Stimulated activated memory B cell treated with anti-CD40 and anti-IgM and Interleukin-4, amounts not matched to agents 10 μg/mL and 1 μg/mL and 100 μg/mL, for 72 hours (primary cell): ENCODE measurements around the gene HOXD11.

Source experiments
- ATAC-seq: fragments of 150-1000 bp; cut with Tn5 transposase; 2 replicates; pipeline ENCODE4 v1.10.0; 2021
- H3K27ac Mint-ChIP-seq: one replicate; pipeline ENCODE4 v1.8.0; 2022; ENCODE audit warnings: mild to moderate bottlenecking, mixed read lengths
- H3K27me3 Mint-ChIP-seq: one replicate; pipeline ENCODE4 v1.8.0; 2022; ENCODE audit warnings: mixed read lengths
- H3K36me3 Mint-ChIP-seq: one replicate; pipeline ENCODE4 v1.8.0; 2022; ENCODE audit warnings: mixed read lengths
- H3K4me1 Mint-ChIP-seq: one replicate; pipeline ENCODE4 v1.8.0; 2022; ENCODE audit warnings: mixed read lengths
- H3K4me3 Mint-ChIP-seq: one replicate; pipeline ENCODE4 v1.8.0; 2022; ENCODE audit warnings: mild to moderate bottlenecking, moderate library complexity, mixed read lengths
- H3K9me3 Mint-ChIP-seq: one replicate; pipeline ENCODE4 v1.8.0; 2022; ENCODE audit warnings: mixed read lengths

The HOXD11 gene

DNA sequence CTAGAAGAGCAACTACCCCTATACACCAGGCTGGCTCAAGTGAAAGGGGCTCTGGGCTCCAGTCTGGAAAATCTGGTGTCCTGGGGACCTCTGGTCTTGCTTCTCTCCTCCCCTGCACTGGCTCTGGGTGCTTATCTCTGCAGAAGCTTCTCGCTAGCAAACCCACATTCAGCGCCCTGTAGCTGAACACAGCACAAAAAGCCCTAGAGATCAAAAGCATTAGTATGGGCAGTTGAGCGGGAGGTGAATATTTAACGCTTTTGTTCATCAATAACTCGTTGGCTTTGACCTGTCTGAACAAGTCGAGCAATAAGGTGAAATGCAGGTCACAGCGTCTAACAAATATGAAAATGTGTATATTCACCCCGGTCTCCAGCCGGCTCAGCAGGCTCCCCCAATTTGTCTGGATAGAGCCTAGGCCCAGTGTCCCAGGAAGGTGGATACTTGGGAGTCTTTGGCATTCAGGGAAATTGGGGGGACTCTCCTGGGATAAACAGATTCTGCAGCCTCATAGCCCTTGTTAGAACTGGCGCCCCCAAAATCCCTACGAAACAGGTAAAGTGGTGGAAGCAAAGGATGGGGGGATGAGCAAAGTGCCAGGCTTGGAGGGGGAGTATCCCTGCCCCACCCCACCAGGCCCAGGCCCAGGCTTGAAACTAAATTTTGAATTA lies 41.8 kb downstream of the HOXD11 start:
- H3K4me3 Mint-ChIP-seq = no peak overlapping the region
- no peak for ATAC-seq
- no peaks in the 10 kb centered on the region for H3K4me1 Mint-ChIP-seq

DNA sequence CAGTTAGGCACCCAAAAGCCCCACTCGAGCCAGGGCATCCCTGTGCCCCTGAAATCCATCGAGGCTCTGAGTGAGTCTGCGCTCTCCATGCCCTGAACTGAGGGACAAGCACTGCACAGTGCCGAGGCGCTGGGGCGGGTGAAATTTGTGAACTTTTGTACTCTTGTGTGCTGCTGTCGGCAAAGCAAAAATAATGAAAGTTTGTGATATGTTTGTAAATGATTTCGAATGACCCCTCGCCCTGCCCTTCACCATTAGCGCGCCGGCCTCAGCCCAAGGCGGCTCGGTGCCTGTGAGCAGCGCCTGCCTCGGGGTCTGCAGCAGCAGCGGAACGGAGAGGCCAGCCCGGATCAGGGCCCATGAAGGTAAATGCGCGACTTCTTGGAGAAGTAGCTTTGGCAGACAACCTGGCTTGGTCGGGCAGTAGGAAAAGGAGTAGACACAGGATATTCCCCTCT lies 42.4 kb downstream of the HOXD11 start:
- Mint-ChIP-seq H3K36me3 (no peaks in the 10 kb centered on the region), H3K4me3 (no peak overlapping the region), H3K4me1 (no peaks in the 10 kb centered on the region), H3K9me3 (no peaks in the 10 kb centered on the region), H3K27me3 (peaks cover 98% of the 10 kb centered on the region), H3K27ac (no peak overlapping the region)
- no peak for ATAC-seq

More for the DNA sequence above, 41.8 kb downstream of the HOXD11 start:
- H3K27ac Mint-ChIP-seq = no peak overlapping the region
- H3K36me3 Mint-ChIP-seq = no peaks in the 10 kb centered on the region
- peaks cover 98% of the 10 kb centered on the region for H3K27me3 Mint-ChIP-seq
- no peaks in the 10 kb centered on the region for H3K9me3 Mint-ChIP-seq

DNA sequence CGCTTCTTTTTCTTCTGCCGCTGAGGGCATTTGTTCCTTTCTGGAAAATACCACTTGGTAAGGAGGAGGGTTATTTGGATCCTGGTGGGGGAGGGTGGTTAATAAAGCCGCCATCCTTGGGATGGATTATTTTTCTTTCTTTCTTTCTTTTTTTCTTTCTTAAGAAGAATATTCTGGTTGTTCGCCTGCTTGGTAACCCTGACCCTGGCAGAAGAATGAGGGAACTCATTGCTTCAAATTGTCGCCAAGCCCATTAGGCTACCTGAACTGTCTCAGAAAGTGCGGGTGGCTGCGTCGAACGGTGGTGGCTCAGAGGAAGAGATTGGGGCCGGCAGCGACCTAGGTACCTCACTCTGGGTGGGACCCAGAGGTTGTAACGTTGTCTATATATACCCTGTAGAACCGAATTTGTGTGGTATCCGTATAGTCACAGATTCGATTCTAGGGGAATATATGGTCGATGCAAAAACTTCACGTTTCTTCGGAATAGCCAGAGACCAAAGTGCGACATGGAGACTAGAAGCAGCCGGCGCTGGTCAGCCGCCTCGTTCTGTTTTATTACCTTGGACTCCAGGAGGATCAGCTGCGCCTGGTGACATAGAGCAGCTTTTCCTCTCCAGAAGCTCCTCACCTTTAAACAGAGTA lies 43.0 kb downstream of the HOXD11 start:
- Mint-ChIP-seq H3K27ac (no peak overlapping the region), H3K4me1 (no peaks in the 10 kb centered on the region), H3K36me3 (no peaks in the 10 kb centered on the region), H3K9me3 (no peaks in the 10 kb centered on the region), H3K27me3 (peaks cover 100% of the 10 kb centered on the region), H3K4me3 (no peak overlapping the region)
- ATAC-seq = no peak

DNA sequence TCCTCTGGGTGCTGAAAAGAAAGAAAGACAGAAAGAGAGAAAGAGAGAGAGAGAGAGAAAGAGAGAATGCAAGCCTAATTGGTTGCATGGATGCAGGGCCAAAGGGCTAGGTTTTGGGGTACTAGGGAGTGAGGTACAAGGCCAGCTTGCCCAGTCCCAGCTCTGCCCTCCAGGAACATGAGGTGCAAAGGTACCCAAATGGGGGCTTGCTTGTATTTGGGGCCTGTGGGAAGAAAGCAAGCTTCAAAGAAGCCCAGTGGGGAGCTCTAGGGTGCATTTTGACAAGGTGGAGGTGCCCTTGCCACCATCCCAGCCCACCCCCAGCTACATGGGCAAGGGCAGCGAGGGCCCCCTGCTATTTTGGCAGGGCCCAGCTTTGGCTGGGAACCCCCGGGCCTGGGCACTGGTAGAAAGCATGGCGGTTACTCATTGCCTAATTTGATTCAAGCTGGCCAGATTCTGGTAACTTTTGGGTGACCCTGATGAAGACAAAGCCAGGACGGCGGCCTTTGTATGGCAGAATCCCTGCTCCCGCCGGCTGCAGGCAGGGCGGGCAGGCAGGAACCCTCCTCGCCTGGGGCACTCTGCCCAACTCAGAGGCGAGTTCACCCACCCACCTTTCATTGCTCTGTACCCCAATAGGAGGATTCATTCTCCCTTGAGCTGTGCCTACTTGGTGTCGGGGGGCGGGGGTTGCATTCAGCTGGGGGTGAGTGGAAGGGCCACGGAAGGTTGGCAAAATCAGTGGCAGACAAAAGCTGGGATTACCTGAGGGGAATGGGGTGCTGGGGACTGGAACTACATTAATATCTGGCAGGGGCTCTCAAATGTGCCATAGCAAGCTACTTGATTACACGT lies 43.7 kb downstream of the HOXD11 start:
- ATAC-seq = no peak
- H3K27ac Mint-ChIP-seq = no peak overlapping the region
- no peak overlapping the region for H3K4me3 Mint-ChIP-seq
- no peaks in the 10 kb centered on the region for H3K4me1 Mint-ChIP-seq
- no peaks in the 10 kb centered on the region for H3K36me3 Mint-ChIP-seq
- H3K27me3 Mint-ChIP-seq = peaks cover 100% of the 10 kb centered on the region
- no peaks in the 10 kb centered on the region for H3K9me3 Mint-ChIP-seq

DNA sequence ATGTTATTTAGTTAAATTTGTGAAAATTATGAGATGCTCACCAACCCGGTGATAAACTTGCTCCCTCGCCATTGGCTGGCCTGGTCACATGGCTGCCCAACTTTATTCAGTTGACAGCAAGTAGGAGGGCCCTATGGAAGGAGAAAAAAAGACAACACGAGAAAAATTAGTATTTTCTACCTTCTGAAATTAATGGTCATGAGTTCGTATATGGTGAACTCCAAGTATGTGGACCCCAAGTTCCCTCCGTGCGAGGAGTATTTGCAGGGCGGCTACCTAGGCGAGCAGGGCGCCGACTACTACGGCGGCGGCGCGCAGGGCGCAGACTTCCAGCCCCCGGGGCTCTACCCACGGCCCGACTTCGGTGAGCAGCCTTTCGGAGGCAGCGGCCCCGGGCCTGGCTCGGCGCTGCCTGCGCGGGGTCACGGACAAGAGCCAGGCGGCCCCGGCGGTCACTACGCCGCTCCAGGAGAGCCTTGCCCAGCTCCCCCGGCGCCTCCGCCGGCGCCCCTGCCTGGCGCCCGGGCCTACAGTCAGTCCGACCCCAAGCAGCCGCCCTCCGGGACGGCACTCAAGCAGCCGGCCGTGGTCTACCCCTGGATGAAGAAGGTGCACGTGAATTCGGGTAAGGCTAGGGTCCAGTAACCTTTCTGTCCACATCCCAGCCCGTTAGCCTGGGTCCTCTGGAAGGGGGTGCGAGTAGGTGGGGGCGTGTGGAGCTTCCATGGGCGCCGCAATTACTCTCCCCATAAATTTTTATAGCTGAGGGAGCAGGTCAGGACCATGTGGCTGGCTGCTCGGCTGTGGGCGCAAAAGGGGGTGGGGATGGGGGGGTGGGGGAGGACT lies 44.6 kb downstream of the HOXD11 start, which contains the start of gene HOXD4:
HOXD4 (plus strand) TSS at position 109 of the 846 bp plus-strand sequence; CDS start at position 193, 84 bp downstream.
- H3K27ac Mint-ChIP-seq = no peak within 1 kb of the TSS
- H3K27me3 Mint-ChIP-seq = peaks cover 100% of the 10 kb centered on the region
- no peak for ATAC-seq

DNA sequence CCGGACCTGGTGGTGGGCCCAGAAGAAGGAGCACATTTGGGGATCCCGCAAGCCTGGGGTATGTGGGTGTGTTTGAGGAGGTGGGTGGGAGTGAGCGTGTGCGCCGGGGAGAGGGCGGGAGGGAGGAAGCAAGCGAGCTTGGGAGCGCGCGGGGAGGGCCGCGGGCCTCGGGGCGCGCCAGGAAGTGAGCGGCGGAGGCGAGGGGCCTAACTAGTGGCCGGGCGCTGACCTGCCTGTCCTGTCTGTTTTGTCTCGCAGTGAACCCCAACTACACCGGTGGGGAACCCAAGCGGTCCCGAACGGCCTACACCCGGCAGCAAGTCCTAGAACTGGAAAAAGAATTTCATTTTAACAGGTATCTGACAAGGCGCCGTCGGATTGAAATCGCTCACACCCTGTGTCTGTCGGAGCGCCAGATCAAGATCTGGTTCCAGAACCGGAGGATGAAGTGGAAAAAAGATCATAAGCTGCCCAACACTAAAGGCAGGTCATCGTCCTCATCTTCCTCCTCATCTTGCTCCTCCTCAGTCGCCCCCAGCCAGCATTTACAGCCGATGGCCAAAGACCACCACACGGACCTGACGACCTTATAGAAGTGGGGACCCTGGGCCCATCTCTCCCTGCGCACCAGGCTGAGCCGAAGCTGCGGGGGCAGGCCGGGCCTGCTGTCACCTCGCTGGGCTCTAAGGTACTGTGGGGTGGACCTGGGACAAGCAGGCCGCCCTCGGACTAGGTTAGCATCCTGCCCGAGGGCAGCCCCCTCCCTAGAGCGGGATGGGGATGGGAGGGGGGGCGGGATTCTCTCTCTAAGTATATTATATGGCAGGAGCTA lies 45.5 kb downstream of the HOXD11 start:
- no peaks in the 10 kb centered on the region for H3K36me3 Mint-ChIP-seq
- H3K27me3 Mint-ChIP-seq = peaks cover 96% of the 10 kb centered on the region
- no peak for ATAC-seq
- H3K9me3 Mint-ChIP-seq = no peaks in the 10 kb centered on the region
- H3K4me3 Mint-ChIP-seq = no peak overlapping the region
- H3K4me1 Mint-ChIP-seq = peaks cover 4% of the 10 kb centered on the region
- no peak overlapping the region for H3K27ac Mint-ChIP-seq

More for the DNA sequence above, 44.6 kb downstream of the HOXD11 start, which contains the start of gene HOXD4:
- Mint-ChIP-seq H3K4me1 (no peaks in the 10 kb centered on the region), H3K4me3 (no peak within 1 kb of the TSS), H3K36me3 (no peaks in the 10 kb centered on the region), H3K9me3 (no peaks in the 10 kb centered on the region)

DNA sequence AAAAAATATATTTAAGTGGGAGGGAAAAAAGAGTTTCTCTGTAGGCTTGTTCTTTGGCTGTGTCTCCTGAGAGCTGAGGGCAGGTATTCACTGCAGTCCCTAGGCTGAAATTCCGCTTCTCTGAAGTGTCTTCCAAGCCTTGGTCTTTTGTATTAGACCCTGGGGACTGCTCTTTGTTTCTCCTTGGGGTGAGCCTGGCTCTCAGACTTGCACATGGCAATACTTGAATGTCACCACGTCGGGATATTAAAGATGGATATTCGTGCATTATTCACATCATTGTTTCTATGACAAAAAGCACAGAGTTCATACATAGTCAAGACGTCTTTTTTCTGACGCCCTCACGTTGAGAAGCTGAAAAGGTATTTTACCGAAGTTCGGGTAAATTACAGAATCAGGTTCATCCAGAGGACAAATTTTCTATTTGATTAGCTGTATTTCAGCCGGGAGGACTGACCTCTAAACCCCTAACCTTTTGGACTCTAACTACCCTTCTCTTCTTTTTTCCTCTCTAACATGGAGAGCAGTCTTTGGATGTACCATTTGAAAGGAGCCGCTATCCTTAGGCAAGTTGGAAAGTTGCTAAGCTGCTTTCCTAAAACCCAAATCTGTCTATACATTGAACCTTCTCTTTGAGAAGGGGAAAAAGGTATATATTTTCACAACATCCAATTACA lies 47.6 kb downstream of the HOXD11 start:
- Mint-ChIP-seq H3K9me3 (no peaks in the 10 kb centered on the region), H3K4me3 (no peak overlapping the region), H3K27me3 (peaks cover 93% of the 10 kb centered on the region), H3K27ac (no peak overlapping the region), H3K36me3 (no peaks in the 10 kb centered on the region), H3K4me1 (peaks cover 13% of the 10 kb centered on the region)
- no peak for ATAC-seq

DNA sequence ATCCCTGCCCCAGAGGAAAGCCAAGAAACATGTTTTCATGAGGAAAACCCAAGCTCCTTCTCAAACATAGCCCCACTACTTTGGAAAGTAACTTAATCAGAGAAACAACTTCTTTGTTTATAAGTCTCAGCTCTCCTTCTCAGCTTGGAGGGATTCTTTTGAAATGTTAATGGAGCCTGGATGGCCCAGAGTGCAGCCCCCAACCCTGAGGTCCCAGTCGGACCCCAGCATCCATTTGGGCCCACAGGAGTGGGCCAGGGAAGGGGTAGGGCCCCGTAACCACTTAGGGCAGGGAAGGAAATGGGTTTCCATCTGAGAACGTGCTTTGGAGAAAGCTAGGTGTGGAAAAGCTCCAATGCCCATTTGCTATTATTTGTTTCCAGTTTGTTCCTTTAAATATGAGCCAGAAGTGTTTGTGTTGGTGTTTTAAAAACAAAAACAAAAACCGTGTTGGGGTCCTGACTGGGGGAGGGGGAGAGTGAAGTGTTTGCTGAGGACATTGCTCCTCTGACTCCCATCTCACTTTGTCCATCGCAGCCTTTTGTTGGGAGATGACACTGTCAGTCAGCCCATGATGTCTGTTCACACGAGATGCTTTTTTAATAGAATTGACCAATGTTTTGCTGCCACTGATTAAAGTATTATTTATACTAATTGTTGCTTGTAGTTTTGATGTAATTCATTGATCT lies 48.4 kb downstream of the HOXD11 start:
- Mint-ChIP-seq H3K9me3 (no peaks in the 10 kb centered on the region), H3K27ac (no peak overlapping the region), H3K27me3 (peaks cover 93% of the 10 kb centered on the region), H3K4me3 (no peak overlapping the region), H3K4me1 (peaks cover 13% of the 10 kb centered on the region), H3K36me3 (no peaks in the 10 kb centered on the region)
- no peak for ATAC-seq

DNA sequence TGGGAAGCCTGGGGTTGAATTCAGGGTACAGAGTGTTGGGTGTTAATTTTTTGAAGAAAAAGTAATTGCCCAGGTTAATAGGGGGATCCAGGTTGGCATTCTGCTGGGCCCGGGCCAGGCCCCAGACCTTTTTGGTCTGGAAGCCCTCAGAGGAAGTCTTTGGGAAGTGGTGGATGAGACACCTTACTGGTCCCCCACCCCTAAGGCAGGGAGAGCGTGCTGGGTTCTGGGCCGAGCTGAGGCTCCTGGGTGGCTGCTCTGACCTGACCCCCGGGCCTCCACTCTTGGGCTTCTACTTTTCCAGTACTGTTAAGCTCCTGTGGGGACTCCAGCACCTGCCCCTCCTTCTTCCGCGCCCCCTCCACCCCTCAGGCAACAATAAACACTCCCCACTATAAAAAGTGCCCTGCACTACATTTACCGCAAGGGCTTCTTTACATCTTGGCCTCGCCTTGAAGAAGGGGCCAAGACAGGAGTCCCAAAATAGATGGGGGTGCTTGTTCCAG lies 49.3 kb downstream of the HOXD11 start:
- no peak overlapping the region for H3K27ac Mint-ChIP-seq
- peaks cover 13% of the 10 kb centered on the region for H3K4me1 Mint-ChIP-seq
- H3K36me3 Mint-ChIP-seq = no peaks in the 10 kb centered on the region
- peaks cover 93% of the 10 kb centered on the region for H3K27me3 Mint-ChIP-seq
- ATAC-seq = no peak
- H3K9me3 Mint-ChIP-seq = no peaks in the 10 kb centered on the region
- no peak overlapping the region for H3K4me3 Mint-ChIP-seq

DNA sequence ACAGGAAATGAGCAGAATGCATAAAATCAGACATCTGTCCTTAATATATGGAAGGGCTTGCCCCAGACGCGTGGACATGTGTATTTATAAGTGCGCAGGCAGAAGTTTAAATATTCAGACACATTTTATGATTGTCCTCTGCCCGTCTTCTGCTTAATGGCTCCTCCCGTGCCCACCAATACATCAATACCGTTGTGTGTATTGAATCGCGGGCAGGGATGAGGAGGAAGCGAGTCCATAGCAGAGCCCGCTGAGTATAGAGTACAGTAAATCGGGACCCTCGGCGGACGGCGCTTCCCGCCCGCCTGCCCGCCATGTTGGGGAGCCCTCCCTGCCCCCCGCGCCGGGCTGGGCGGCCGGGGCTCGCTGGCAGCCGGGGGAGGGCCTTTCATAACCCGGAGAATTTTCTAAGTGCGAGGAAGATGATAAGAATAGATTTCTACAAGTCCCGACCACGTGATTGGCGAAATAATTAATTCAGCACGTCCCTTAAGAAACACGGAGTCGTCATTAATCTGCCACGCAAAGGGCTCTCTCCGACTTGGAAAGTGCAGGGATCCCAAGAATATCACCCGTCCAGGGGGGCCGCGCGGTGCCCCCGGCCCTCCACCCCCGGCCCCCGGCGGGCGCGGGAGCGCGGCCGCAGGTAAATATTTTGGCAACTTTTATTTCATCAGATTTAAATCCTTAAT lies 49.9 kb downstream of the HOXD11 start, which contains the start of gene HOXD3:
HOXD3 (plus strand) TSS at position 501 of the 692 bp plus-strand sequence. CDS start 11,808 bp downstream, outside the sequence.
- Mint-ChIP-seq H3K9me3 (no peaks in the 10 kb centered on the region), H3K36me3 (no peaks in the 10 kb centered on the region), H3K4me3 (peak within 1 kb of the TSS; percentile 6), H3K27me3 (peaks cover 93% of the 10 kb centered on the region), H3K4me1 (peaks cover 13% of the 10 kb centered on the region), H3K27ac (no peak within 1 kb of the TSS)
- no peak for ATAC-seq

DNA sequence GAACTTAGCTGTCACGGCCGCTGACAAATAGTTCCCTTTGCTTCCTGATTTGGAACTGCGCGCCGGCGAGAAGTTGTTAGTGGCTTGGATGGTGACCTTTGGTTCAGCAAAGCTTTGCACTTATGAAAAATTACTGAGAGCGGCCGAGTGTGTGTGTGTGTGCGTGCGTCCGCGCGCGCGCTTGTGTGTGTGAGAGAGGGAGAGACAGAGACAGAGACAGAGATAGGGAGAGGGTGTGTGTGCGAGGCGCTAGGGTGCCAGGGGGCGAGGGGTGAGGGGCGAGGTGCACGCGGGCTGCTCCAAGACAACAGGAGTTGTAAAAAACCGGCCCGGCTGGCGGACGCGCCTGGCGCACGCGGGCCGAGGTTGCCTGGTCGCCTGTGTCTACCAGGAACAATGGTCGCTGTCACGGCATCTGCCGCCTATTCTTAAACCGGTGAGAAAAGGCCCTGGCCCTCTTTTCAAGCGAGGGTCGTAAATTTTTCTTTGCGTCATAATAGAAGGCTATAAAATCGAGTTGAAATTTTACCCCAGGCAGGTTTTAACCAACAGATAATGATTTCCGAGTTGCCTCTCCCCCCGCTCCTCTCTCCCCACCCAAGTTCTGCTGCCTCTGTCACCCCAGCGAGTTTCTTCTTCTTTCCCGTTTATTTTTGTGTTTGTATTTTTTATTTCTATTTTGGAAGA lies 50.6 kb downstream of the HOXD11 start:
- no peak overlapping the region for H3K27ac Mint-ChIP-seq
- peak overlapping the region; percentile 6 for H3K4me3 Mint-ChIP-seq
- peaks cover 13% of the 10 kb centered on the region for H3K4me1 Mint-ChIP-seq
- H3K9me3 Mint-ChIP-seq = no peaks in the 10 kb centered on the region
- H3K27me3 Mint-ChIP-seq = peaks cover 93% of the 10 kb centered on the region
- no peaks in the 10 kb centered on the region for H3K36me3 Mint-ChIP-seq
- no peak for ATAC-seq

DNA sequence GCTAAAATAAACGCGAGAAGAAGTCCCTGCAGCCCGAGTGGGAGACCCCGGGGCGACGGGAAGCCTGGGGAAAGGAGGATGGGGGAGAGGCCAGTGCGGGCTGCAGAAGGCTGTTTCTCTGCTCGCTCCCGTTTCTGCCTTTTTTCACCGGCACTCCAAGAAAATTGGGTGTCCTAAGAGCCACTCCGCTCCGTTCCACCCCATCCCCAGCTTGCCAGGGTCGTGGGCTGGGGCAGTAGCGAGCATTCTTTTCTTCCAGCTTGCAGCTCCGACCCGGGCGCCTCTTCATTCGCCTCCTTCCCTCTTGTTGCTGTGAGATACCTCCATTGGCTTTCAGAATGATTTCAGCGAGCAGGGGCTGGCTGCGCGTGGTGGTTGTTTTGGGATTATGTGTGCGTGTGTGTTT lies 51.1 kb downstream of the HOXD11 start:
- Mint-ChIP-seq H3K27ac (no peak overlapping the region), H3K9me3 (no peaks in the 10 kb centered on the region), H3K4me3 (no peak overlapping the region), H3K4me1 (peaks cover 13% of the 10 kb centered on the region), H3K36me3 (no peaks in the 10 kb centered on the region), H3K27me3 (peaks cover 93% of the 10 kb centered on the region)
- no peak for ATAC-seq
